AG09309 (cell line): ENCODE measurements around the gene KIF1B.

Experiments used
- DNase-seq: peaks from one replicate; pipeline ENCODE4 v3.0.0-alpha.2; 2010; ENCODE audit warnings: low read depth
- H3K4me3 ChIP-seq: 2 replicates; pipeline ENCODE4 v1.5.1; 2011; ENCODE audit warnings: mild to moderate bottlenecking, low read depth, low read length, moderate library complexity; ENCODE audit not compliant: control insufficient read depth
- CTCF ChIP-seq: IDR thresholded peaks from 2 replicates; pipeline ENCODE4 v1.5.1; 2011; ENCODE audit warnings: mild to moderate bottlenecking, low read depth, low read length, inconsistent platforms; ENCODE audit not compliant: insufficient read depth, control insufficient read depth; ENCODE audit errors: missing control alignments

KIF1B gene

GRCh38 chr1:10389271-10389973, 179.1 kb downstream of the KIF1B start:
- no peak for DNase-seq
- no peak for TF ChIP-seq CTCF

GRCh38 chr1:10396870-10397269, 186.5 kb downstream of the KIF1B start:
- TF ChIP-seq CTCF = no peak
- DNase-seq = no peak
- H3K4me3 ChIP-seq = no peak overlapping the region

More at GRCh38 chr1:10389271-10389973, 179.1 kb downstream of the KIF1B start:
- no peak overlapping the region for H3K4me3 ChIP-seq

- DNase-seq = no peak
- no peak for TF ChIP-seq CTCF
- H3K4me3 ChIP-seq = peak overlapping the region; percentile 64
Measured at GRCh38 chr1:10398278-10398733, 187.9 kb downstream of the KIF1B start.

GRCh38 chr1:10398734-10399443, 188.5 kb downstream of the KIF1B start, which contains the start of gene PGD:
PGD (plus strand) TSS chr1:10399064; CDS start chr1:10399118, 54 bp downstream.
- peak; percentile 87 for DNase-seq
- no peak for TF ChIP-seq CTCF

GRCh38 chr1:10399444-10399941, 189.1 kb downstream of the KIF1B start:
- DNase-seq = no peak
- TF ChIP-seq CTCF = no peak
- peak overlapping the region; percentile 64 for H3K4me3 ChIP-seq

More at GRCh38 chr1:10398734-10399443, 188.5 kb downstream of the KIF1B start, which contains the start of gene PGD:
- H3K4me3 ChIP-seq = peak within 1 kb of the TSS; percentile 64

- no peak for TF ChIP-seq CTCF
- no peak for DNase-seq
- H3K4me3 ChIP-seq = peak overlapping the region; percentile 64
Measured at GRCh38 chr1:10400013-10400412, 189.6 kb downstream of the KIF1B start.
